GM12874 (cell line): ENCODE data around the gene POLR1E.

Experiments
- TF ChIP-seq, protein P1 (sequence below): IDR thresholded peaks from 2 replicates; pipeline ENCODE4 v1.5.1; 2011; ENCODE audit warnings: low read depth, mild to moderate bottlenecking, control low read depth, low read length, moderate library complexity; ENCODE audit not compliant: insufficient read depth

Gene POLR1E

DNA sequence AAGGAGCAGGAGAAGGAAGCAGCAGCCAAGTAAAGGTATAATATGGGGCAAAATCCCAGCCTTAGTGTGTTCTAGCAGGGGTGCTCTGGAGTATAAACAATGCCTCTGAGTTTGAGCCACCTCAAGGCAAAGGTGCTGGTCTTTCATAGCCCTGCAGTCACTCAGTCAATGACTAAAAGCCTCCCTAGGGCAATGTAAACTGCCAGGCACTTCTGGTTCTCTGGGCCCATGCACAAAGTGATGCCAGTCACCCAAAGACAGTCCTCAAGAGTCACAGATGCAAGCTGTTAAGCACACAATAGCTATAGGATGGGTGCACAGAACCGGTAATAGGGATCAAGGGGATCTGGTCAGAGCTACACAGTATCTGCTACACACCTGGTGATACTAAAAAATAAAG is 33.1 kb upstream of the POLR1E start:
- TF ChIP-seq, protein P1, sequence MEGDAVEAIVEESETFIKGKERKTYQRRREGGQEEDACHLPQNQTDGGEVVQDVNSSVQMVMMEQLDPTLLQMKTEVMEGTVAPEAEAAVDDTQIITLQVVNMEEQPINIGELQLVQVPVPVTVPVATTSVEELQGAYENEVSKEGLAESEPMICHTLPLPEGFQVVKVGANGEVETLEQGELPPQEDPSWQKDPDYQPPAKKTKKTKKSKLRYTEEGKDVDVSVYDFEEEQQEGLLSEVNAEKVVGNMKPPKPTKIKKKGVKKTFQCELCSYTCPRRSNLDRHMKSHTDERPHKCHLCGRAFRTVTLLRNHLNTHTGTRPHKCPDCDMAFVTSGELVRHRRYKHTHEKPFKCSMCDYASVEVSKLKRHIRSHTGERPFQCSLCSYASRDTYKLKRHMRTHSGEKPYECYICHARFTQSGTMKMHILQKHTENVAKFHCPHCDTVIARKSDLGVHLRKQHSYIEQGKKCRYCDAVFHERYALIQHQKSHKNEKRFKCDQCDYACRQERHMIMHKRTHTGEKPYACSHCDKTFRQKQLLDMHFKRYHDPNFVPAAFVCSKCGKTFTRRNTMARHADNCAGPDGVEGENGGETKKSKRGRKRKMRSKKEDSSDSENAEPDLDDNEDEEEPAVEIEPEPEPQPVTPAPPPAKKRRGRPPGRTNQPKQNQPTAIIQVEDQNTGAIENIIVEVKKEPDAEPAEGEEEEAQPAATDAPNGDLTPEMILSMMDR, result no peak

DNA sequence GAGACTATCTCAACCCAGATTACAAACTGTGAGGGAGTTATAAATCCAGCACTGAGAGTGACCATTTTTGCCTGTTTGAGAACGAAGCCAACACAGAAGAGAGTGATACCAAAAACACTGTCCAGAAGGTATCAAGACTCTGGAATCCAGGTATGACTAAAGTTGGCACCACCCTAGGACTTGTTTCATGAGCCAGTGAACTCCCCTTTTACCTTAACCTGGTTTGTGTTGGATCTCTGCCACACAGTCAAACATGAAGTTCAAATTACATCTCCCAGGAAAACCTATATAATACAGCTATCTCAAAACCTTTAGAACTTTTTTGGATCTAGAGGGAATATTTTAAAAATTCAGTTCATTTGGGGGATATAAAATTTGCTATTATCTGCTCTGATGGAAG is 31.9 kb upstream of the POLR1E start:
- TF ChIP-seq, protein P1, result no peak

DNA sequence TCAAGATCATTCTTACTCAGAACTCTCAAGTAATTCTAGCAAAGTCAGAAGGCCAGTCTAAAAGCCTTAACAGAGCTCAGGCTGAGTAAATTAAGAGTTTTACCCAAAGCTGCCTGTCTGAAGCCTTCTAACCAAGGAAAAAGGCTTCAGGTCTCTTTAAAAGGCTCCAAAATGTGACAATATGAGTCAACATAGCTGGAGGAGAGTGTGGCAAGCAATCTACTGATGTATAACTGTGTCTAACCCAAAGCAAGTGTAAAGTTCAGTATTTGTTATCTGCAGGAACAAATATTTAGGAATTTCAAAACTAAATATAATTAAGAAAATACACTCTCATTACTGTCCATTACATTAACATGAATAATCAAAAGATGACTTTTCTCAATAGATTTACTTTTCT is 31.5 kb upstream of the POLR1E start:
- TF ChIP-seq, protein P1, result no peak

DNA sequence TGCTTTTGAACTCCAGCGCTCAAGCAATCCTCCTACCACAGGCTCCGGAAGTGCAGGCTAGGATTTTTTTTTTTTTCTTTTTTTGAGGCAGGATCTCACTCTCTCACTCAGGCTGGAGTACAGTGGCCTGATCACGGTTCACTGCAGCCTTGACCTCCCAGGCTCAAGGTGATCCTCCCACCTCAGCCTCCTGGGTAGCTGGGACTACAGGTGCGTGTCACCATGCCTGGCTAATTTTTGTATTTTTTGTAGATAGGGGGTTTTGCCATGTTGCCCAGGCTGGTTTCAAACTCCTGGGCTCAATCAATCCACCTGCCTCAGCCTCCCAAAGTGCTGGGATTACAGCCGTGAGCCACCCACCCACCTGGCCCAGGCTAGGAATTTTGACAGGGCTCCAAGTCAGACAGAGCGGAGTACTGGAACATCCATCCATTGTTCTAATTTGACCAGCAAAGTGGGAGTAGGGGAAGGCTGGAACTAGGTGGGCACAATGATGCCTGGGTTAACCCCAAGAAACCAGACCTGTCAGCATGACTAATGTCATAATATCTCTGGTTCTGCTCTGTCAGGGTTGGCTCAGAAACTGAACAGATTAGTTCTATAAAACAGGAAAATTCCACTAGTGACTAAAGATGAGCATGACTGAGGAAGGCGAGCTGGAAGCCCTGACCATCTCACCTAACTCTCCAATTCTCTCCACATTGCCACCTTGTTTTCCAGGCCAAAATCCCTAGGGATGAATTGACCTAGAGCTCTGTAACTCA is 29.7 kb upstream of the POLR1E start:
- TF ChIP-seq, protein P1, result no peak

DNA sequence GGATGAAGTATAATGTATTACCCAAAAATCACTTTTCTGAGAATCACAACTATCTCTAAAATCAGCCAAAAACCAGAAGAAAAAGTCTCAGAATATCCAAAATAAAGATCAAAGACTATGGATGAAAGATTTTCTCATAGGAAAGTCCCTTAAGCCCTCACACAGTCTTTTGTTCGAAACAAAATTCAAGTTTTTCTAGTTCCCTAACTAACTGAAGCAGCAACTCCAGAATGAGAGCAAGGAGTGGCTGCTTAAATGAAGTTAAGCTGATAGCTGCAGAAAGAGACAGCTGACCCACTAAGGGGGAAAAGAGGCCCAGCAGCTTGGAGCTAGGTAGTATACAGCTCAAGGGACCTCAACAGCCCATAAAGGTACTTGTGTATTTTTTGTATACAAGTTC is 28.9 kb upstream of the POLR1E start:
- TF ChIP-seq, protein P1, result no peak

DNA sequence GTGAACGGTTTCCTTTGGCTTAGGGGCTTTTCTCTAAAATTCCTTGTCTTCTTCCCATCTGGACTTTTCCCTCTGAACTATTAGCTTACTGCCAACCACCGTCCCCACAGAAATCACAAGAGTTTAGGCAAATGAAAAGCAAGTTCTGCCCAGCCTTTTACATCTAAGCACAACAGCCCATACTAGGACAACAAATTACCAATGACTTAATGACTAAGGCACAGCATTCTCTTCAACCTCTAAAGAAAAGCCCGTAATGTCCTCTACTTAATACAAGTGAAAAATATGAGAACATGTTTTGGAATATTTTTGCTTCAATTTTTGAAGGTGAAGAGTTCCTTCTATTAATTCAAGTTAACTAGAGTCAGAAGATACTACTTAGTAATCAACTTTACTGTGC is 21.7 kb upstream of the POLR1E start:
- TF ChIP-seq, protein P1, result no peak

DNA sequence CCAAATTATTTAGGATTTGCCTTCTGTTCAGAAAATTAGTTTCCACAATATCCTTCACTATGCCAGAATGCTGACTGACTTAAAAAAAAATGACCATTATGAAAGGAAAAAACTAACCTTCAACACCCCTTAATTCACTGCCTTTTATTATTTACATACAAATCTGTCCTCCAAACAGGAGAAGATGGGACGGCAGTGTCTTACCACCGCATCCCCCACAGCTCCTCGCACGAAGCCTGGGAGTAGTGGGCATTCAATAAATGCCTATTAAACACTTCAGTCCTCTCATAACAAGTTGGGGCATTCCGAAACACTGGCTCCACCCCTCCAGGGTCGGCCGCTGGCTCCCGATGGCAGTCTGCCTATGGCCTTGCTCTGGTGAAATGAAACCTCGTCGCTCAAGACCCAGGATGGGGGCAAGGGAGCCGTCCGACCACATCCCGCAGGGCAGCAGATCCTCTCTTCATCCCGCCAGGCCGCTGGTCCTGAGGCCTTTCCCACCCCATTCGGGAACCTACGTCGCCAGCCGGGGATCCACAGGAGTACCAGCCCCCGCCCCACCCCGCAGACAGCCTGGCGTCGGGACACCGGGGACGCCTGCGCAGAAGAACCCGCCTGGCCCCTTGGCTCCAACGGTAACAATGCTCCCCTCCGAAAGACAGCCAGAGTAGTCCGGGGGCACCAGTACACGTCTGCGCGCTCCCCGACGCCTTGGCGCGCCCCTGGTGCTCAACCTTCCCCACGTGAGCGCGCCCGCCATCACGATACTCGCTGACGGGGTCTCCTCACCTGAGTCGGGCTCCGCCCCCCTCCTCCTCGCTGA is 21.1 kb upstream of the POLR1E start:
- TF ChIP-seq, protein P1, result no peak
